BE2C (cell line): ENCODE data around the gene PARP11.

Experiments
- DNase-seq: peaks from one replicate; pipeline ENCODE4 v3.0.0-alpha.2; 2020
- H3K27me3 ChIP-seq: fragments of 250-450 bp; sonication (Bioruptor Pico); 2 replicates; pipeline ENCODE4 v1.5.1; 2020; ENCODE audit warnings: mild to moderate bottlenecking
- H3K36me3 ChIP-seq: fragments of 250-450 bp; sonication (Bioruptor Pico); 2 replicates; pipeline ENCODE4 v1.5.1; 2020; ENCODE audit warnings: mild to moderate bottlenecking
- H3K4me1 ChIP-seq: fragments of 250-450 bp; sonication (Bioruptor Pico); 2 replicates; pipeline ENCODE4 v1.5.1; 2020
- H3K4me3 ChIP-seq: 2 replicates; pipeline ENCODE4 v1.5.1; 2011; ENCODE audit warnings: low read depth, low read length
- H3K9me3 ChIP-seq: fragments of 250-450 bp; sonication (Bioruptor Pico); 2 replicates; pipeline ENCODE4 v1.5.1; 2020
- TF ChIP-seq, protein P1 (sequence below): IDR thresholded peaks from 2 replicates; pipeline ENCODE4 v1.5.1; 2012; ENCODE audit warnings: mild to moderate bottlenecking, low read depth, low read length

PARP11 gene

DNA sequence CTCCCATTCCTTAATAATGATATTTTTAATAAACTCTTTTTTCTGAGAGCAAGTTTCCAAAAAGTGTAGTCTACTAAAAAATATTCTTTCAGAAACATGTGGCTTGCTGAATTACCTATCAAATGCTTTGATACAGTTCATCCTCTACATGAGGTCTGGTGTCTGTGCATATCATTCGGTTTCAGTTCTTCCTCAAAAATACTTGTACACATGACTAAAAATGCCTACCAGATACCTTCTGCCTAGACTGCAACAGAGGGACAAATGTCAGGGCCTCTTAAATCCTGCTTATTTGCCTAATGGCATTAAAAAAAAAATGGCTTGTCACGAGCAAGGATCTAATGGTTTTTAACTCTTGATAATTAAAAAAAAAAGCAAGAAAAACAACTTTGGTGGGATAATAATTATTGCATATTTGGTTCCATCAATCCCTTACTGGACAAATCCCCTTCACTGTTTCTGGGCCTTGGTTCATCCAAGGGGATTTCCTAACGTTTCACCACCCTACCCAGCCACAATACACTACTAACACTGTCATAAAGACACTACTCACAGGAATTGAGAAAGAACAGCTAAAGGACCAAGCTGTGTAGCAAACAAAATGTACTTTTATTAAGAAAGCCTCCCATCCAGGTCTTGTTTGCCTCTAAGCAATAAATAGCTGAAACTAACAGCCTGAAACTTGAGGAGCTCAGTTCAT is 45.7 kb downstream of the PARP11 start:
- DNase-seq, result no peak
- no peaks in the 10 kb centered on the region for H3K36me3 ChIP-seq
- peaks cover 2% of the 10 kb centered on the region; the same call in 1 of the 2 replicates for H3K27me3 ChIP-seq
- no peaks in the 10 kb centered on the region for H3K9me3 ChIP-seq
- TF ChIP-seq, protein P1, sequence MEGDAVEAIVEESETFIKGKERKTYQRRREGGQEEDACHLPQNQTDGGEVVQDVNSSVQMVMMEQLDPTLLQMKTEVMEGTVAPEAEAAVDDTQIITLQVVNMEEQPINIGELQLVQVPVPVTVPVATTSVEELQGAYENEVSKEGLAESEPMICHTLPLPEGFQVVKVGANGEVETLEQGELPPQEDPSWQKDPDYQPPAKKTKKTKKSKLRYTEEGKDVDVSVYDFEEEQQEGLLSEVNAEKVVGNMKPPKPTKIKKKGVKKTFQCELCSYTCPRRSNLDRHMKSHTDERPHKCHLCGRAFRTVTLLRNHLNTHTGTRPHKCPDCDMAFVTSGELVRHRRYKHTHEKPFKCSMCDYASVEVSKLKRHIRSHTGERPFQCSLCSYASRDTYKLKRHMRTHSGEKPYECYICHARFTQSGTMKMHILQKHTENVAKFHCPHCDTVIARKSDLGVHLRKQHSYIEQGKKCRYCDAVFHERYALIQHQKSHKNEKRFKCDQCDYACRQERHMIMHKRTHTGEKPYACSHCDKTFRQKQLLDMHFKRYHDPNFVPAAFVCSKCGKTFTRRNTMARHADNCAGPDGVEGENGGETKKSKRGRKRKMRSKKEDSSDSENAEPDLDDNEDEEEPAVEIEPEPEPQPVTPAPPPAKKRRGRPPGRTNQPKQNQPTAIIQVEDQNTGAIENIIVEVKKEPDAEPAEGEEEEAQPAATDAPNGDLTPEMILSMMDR, result no peak
- H3K4me3 ChIP-seq, result no peak overlapping the region
- no peaks in the 10 kb centered on the region for H3K4me1 ChIP-seq

DNA sequence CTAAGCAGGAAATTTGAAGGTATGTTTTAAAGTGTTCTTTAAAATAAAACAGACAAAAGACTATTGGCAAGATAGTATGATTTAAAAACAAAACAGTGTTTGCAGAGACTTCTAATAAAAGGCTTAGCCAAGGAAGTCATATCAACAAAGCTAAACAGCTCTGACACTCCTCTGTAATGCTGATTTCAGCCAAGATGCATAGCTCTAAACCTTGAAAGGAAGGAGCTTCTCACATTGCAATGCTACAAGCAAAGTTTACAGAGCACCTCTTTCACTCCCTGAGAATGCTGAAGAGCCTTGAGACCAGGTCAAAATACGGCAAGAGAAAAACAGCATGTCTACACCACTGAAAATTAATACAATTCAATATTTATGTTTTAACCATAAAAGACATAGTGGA is 51.8 kb downstream of the PARP11 start:
- Histone ChIP-seq H3K9me3 (no peaks in the 10 kb centered on the region), H3K4me3 (no peak overlapping the region), H3K27me3 (no peaks in the 10 kb centered on the region), H3K36me3 (no peaks in the 10 kb centered on the region), H3K4me1 (no peaks in the 10 kb centered on the region)
- TF ChIP-seq, protein P1, result no peak
- no peak for DNase-seq

DNA sequence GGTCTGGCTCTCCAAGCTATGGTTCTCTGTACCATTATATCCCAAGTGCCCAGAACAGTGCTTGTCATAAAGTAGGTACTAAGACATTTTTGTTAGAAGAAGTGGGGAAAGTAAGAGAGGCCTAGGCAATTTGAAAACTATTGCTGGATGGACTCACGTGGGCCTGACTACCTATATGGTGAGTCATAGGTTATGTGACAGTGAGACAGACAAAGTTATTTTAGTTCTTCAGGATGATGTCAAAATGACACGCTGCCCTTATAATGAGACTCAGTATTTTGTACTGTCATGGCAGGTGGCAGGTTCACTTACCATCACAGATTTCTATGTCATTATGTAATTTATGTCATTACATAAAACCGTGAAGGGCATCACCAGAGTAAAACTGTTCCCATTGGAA is 53.1 kb downstream of the PARP11 start:
- H3K9me3 ChIP-seq, result no peaks in the 10 kb centered on the region
- H3K4me3 ChIP-seq, result no peak overlapping the region
- H3K4me1 ChIP-seq, result no peaks in the 10 kb centered on the region
- H3K27me3 ChIP-seq, result no peaks in the 10 kb centered on the region
- H3K36me3 ChIP-seq, result no peaks in the 10 kb centered on the region
- TF ChIP-seq, protein P1, result no peak
- no peak for DNase-seq

DNA sequence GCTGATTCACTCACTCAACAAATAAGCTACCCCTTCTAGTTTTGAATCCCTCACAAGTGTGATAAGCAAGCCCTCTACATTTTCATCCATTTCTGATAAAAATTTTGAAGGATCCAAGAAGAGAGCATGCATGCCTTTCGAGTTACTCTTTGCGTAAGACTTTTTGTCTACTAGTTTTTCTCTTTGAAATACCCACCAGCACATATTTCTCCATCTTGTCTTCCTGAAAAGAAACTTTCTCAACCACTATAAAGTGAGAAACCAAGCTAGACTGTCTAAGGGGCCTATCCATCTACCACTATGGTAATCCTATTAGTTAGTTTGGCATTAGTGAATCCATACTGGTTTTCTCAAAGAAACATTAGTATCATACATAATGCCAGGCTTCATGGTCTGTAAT is 56.9 kb downstream of the PARP11 start:
- Histone ChIP-seq H3K36me3 (no peaks in the 10 kb centered on the region), H3K4me1 (no peaks in the 10 kb centered on the region), H3K4me3 (no peak overlapping the region), H3K9me3 (no peaks in the 10 kb centered on the region), H3K27me3 (no peaks in the 10 kb centered on the region)
- TF ChIP-seq, protein P1, result no peak
- no peak for DNase-seq

DNA sequence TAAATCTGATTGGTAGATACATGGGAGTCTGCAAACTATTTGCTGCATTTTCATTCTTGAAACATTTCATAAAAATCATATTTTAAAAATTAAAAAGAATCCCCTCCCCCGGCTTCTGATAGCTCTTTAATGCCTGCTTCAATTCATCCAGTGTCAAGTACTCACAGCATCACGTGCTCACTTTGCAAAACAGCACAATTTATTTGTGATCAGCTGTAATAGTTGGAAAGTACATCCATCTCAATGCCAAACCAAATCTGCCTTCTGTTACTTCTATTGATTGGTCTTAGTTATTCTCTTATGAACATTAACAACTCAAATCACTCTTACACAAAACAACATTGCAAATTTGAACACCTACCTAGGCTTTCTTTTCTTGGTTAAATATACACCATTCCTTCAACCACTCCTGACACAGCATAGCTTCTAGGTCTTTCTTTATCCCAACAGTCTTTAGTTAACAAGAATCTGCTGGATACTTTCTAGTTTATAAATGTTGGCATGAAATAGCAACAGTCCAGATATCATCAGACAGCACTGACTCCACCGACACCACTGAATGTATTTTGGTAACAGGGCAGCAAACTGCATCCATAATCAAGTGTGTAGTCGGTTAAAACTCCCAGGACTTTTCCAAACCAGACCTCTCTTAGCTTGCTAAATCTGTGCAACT is 58.0 kb downstream of the PARP11 start:
- no peaks in the 10 kb centered on the region for H3K27me3 ChIP-seq
- no peak for DNase-seq
- H3K36me3 ChIP-seq, result no peaks in the 10 kb centered on the region
- TF ChIP-seq, protein P1, result no peak
- no peaks in the 10 kb centered on the region for H3K4me1 ChIP-seq
- H3K9me3 ChIP-seq, result no peaks in the 10 kb centered on the region
- no peak overlapping the region for H3K4me3 ChIP-seq

DNA sequence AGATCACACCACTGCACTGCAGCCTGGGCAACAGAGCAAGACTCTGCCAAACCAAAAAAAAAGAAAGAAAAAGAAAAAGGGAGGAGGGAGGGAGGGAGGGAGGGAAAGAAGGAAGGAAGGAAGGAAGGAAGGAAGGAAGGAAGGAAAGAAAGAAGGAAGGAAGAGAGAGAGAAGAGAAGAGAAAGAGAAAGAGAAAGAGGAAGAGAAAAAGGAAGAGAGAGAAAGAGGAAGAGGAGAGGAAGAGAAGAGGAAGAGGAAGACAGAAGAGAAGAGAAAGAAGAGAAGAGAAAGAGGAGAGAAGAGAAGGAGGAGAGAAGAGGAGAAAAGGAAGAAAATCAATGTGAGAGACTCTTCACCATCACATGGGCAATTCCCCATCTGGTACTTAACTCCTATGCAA is 62.7 kb downstream of the PARP11 start:
- Histone ChIP-seq H3K27me3 (no peaks in the 10 kb centered on the region), H3K9me3 (no peaks in the 10 kb centered on the region), H3K4me3 (no peak overlapping the region), H3K4me1 (no peaks in the 10 kb centered on the region), H3K36me3 (no peaks in the 10 kb centered on the region)
- TF ChIP-seq, protein P1, result no peak
- DNase-seq, result no peak
